GM12891 (cell line): ENCODE data around the gene NTSR2.

ENCODE experiments used
- POLR2A ChIP-seq: IDR thresholded peaks from 2 replicates; pipeline ENCODE4 v1.6.1; 2011; ENCODE audit warnings: low read depth, low read length, control low read depth
- POLR2AphosphoS5 ChIP-seq: IDR thresholded peaks from 2 replicates; pipeline ENCODE4 v1.6.1; 2011; ENCODE audit warnings: low read depth, low read length, control low read depth
- TAF1 ChIP-seq: IDR thresholded peaks from 2 replicates; pipeline ENCODE4 v1.6.1; 2011; ENCODE audit warnings: low read depth, low read length, control low read depth

DNA sequence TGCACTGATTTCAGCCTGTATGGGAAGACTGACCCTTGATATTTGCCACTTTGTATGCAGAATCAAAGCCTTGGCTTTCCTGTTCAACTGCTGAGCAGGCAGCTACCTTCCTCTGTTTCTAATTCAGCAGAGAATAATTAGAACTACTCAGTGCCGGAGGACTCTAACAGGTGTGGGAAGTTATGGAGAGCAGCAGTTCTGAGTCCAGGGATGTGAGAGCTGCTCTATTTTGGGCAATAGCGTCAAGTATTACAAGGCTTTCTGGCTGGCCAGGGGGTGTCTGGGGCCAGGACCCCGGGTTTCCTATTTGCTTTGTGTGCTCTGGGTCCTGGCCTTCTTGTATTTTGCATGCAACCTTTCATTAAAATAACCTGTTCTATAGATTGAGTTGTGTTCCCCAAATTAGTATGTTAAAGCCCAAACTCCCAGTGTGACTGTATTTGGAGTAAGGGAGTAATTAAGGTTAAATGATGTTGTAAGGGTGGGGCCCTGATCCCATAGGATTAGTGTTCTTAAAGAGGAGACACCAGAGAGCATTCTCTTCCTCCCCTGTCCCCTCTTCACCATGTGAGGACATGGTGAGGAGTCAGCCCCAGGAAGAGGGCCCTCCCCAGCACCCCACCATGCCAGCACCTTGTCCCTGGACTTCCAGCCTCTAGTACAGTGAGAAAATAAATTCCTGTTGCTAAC, 5.6 kb upstream of the NTSR2 start:
- TF ChIP-seq TAF1 (no peak), POLR2AphosphoS5 (no peak), POLR2A (no peak)
